Left ventricle myocardium inferior (tissue), 1 donor: ENCODE results near the gene SLC41A3. TPM values are rescaled to one million over a fixed set of nuclear protein-coding genes. Genes with fewer than 3 reads are reported as not detected.
"Not testable (repeated sequence)": the region's sequence is repeated elsewhere in the genome, so short reads cannot be mapped to it uniquely, and the experiment has no call there.

Source experiments
- DNase-seq: peaks from one replicate; pipeline ENCODE4 v3.0.0-alpha.2; 2020
- H3K27ac ChIP-seq: fragments of 200-600 bp; replicated peaks from 2 replicates; pipeline ENCODE4 v1.8.0; 2021
- H3K27me3 ChIP-seq: fragments of 200-600 bp; 2 replicates; pipeline ENCODE4 v1.8.0; 2021; ENCODE audit warnings: low read depth
- H3K36me3 ChIP-seq: fragments of 200-600 bp; 2 replicates; pipeline ENCODE4 v1.8.0; 2021
- H3K4me1 ChIP-seq: fragments of 200-600 bp; 2 replicates; pipeline ENCODE4 v1.8.0; 2021
- H3K4me3 ChIP-seq: fragments of 200-600 bp; 2 replicates; pipeline ENCODE4 v1.8.0; 2021; ENCODE audit warnings: mild to moderate bottlenecking, moderate library complexity
- H3K9me3 ChIP-seq: fragments of 200-600 bp; replicated peaks from 2 replicates; pipeline ENCODE4 v1.8.0; 2021
- CTCF ChIP-seq: fragments of 200-600 bp; IDR thresholded peaks from 2 replicates; pipeline ENCODE4 v1.8.0; 2021; ENCODE audit warnings: antibody characterized with exemption, mild to moderate bottlenecking, borderline replicate concordance
- intact Hi-C: fragments of 100-400 bp; cut with micrococcal nuclease; formaldehyde crosslinking; loops from one replicate; pipeline ENCODE4 v1.11.0; 2022
- total RNA-seq: library from RNA; stranded (reverse); fragmentation: NEBNext Ultra II Directional; extraction: Animal tissue kit (Norgen Biotek cat#: 25700); gene quantifications from one replicate; pipeline ENCODE4 v1.2.1, GENCODE V29; 2021
- donor health status: DM: no; HTN: yes; CAD: no; lungs with severe emphysema.

SLC41A3 gene
- total RNA-seq, 1 donor from 2014 or later, result 30.2 TPM

- no peak for TF ChIP-seq CTCF
- Histone ChIP-seq H3K4me3 (no peak overlapping the region), H3K27me3 (no peaks in the 10 kb centered on the region), H3K36me3 (no peaks in the 10 kb centered on the region), H3K27ac (peak overlapping the region; percentile 63), H3K4me1 (peaks cover 33% of the 10 kb centered on the region), H3K9me3 (peaks cover 9% of the 10 kb centered on the region)
- intact Hi-C loops, result no loop called here
- no peak for DNase-seq
Measured at GRCh38 chr3:126101521-126101982, 17.6 kb upstream of the SLC41A3 start.

GRCh38 chr3:126100634-126101301 lies 16.8 kb upstream of the SLC41A3 start:
- H3K4me3 ChIP-seq, result no peak overlapping the region
- peaks cover 17% of the 10 kb centered on the region for H3K9me3 ChIP-seq
- intact Hi-C loops, result no loop called here
- H3K4me1 ChIP-seq, result peaks cover 33% of the 10 kb centered on the region
- no peak for TF ChIP-seq CTCF
- H3K27me3 ChIP-seq, result no peaks in the 10 kb centered on the region
- no peaks in the 10 kb centered on the region for H3K36me3 ChIP-seq
- H3K27ac ChIP-seq, result peak overlapping the region; percentile 40
- DNase-seq, result no peak

- H3K9me3 ChIP-seq, result peaks cover 20% of the 10 kb centered on the region
- peak overlapping the region; percentile 40 for H3K27ac ChIP-seq
- H3K4me1 ChIP-seq, result peaks cover 33% of the 10 kb centered on the region
- DNase-seq, result no peak
- intact Hi-C loops, result no loop called here
- TF ChIP-seq CTCF, result no peak
- H3K4me3 ChIP-seq, result no peak overlapping the region
- no peaks in the 10 kb centered on the region for H3K36me3 ChIP-seq
- no peaks in the 10 kb centered on the region for H3K27me3 ChIP-seq
Measured at GRCh38 chr3:126100269-126100633, 16.3 kb upstream of the SLC41A3 start.

- Histone ChIP-seq H3K9me3 (peaks cover 20% of the 10 kb centered on the region), H3K4me3 (no peak overlapping the region), H3K27ac (no peak overlapping the region), H3K36me3 (no peaks in the 10 kb centered on the region), H3K27me3 (no peaks in the 10 kb centered on the region), H3K4me1 (peaks cover 33% of the 10 kb centered on the region)
- intact Hi-C loops, result no loop called here
- DNase-seq, result no peak
- no peak for TF ChIP-seq CTCF
Measured at GRCh38 chr3:126098391-126098858, 14.5 kb upstream of the SLC41A3 start.

GRCh38 chr3:126097801-126098200 lies 13.9 kb upstream of the SLC41A3 start:
- Histone ChIP-seq H3K36me3 (no peaks in the 10 kb centered on the region), H3K27me3 (no peaks in the 10 kb centered on the region), H3K4me3 (no peak overlapping the region), H3K4me1 (peaks cover 27% of the 10 kb centered on the region), H3K9me3 (peaks cover 20% of the 10 kb centered on the region), H3K27ac (no peak overlapping the region)
- DNase-seq, result no peak
- TF ChIP-seq CTCF, result no peak
- intact Hi-C loops, result no loop called here

GRCh38 chr3:126096274-126096673 lies 12.3 kb upstream of the SLC41A3 start:
- H3K27ac ChIP-seq, H3K27me3 ChIP-seq, DNase-seq, H3K36me3 ChIP-seq, intact Hi-C loops, H3K4me3 ChIP-seq: not testable (repeated sequence)
- H3K9me3 ChIP-seq, result peaks cover 27% of the 10 kb centered on the region
- H3K4me1 ChIP-seq, result peaks cover 12% of the 10 kb centered on the region

- intact Hi-C loops, H3K27ac ChIP-seq, H3K4me3 ChIP-seq, H3K27me3 ChIP-seq, H3K36me3 ChIP-seq, H3K4me1 ChIP-seq, DNase-seq: not testable (repeated sequence)
- H3K9me3 ChIP-seq, result peaks cover 24% of the 10 kb centered on the region
Measured at GRCh38 chr3:126092128-126092527, 8.2 kb upstream of the SLC41A3 start.
